HEK293 (cell line): Measurements from ENCODE around the gene TMC5.

Experiments used
- CTCF ChIA-PET: fragments of 350-600 bp; formaldehyde crosslinking; extraction: SDS; loops from one replicate; lab custom pipeline; 2021; ENCODE audit warnings: antibody characterized with exemption; lab: Yijun Ruan, JAX
- POLR2A ChIA-PET: fragments of 300-600 bp; formaldehyde crosslinking; extraction: SDS; loops from one replicate; lab custom pipeline; 2020; ENCODE audit warnings: antibody characterized with exemption, inconsistent platforms; lab: Yijun Ruan, JAX
- H3K27ac ChIP-seq: fragments of 200-500 bp; sonication (Bioruptor generic); 2 replicates; pipeline ENCODE4 v1.5.1; 2014; ENCODE audit warnings: low read depth, low read length, control low read depth, inconsistent platforms; ENCODE audit errors: extremely low read depth
- H3K36me3 ChIP-seq, 2 experiments: fragments of 200-500 bp in 1 of 2; sonication (Bioruptor generic) in 1 of 2; 1 replicate in 1 of 2; 2 replicates in 1 of 2; pipeline ENCODE4 v1.5.1; 2014 to 2017; ENCODE audit warnings: inconsistent platforms in 2 of 2, low read length in 2 of 2; ENCODE audit not compliant: control insufficient read depth in 2 of 2, insufficient read depth in 1 of 2
- H3K4me1 ChIP-seq: fragments of 200-500 bp; sonication (Bioruptor generic); 2 replicates; pipeline ENCODE4 v1.5.1; 2014; ENCODE audit warnings: mild to moderate bottlenecking, low read length, inconsistent platforms; ENCODE audit not compliant: control insufficient read depth, insufficient read depth
- H3K4me3 ChIP-seq: 2 replicates; pipeline ENCODE4 v1.5.1; 2011; ENCODE audit warnings: low read depth, mild to moderate bottlenecking, control low read depth, low read length, moderate library complexity
- H3K9me3 ChIP-seq: fragments of 200-500 bp; sonication (Bioruptor generic); 2 replicates; pipeline ENCODE4 v1.5.1; 2014; ENCODE audit warnings: low read depth, low read length, inconsistent platforms; ENCODE audit not compliant: control insufficient read depth, insufficient read depth
- OSR2 ChIP-seq: fragments of 450-650 bp; formaldehyde crosslinking; IDR thresholded peaks from 2 replicates; pipeline ENCODE4 v1.5.1; 2016; ENCODE audit warnings: missing biosample characterization, missing genetic modification characterization
- PRDM1 ChIP-seq: fragments of 450-650 bp; formaldehyde crosslinking; IDR thresholded peaks from 2 replicates; pipeline ENCODE4; 2016; ENCODE audit warnings: missing biosample characterization, missing genetic modification characterization
- ZBTB20 ChIP-seq: fragments of 450-650 bp; formaldehyde crosslinking; IDR thresholded peaks from 2 replicates; pipeline ENCODE4 v1.5.1; 2016; ENCODE audit warnings: missing biosample characterization, missing genetic modification characterization
- ZBTB6 ChIP-seq: fragments of 450-650 bp; formaldehyde crosslinking; IDR thresholded peaks from 2 replicates; pipeline ENCODE4 v1.5.1; 2017; ENCODE audit warnings: missing biosample characterization, missing genetic modification characterization
- ZNF366 ChIP-seq: fragments of 450-650 bp; formaldehyde crosslinking; conservative IDR thresholded peaks from 2 replicates; pipeline ENCODE4 v1.5.1; 2016; ENCODE audit warnings: missing biosample characterization, missing genetic modification characterization
- ZNF670 ChIP-seq: fragments of 450-650 bp; formaldehyde crosslinking; IDR thresholded peaks from 2 replicates; pipeline ENCODE4 v1.5.1; 2016; ENCODE audit warnings: missing biosample characterization, missing genetic modification characterization, low read depth
- ZNF837 ChIP-seq: fragments of 450-650 bp; formaldehyde crosslinking; IDR thresholded peaks from 2 replicates; pipeline ENCODE4 v1.5.1; 2016; ENCODE audit warnings: missing biosample characterization, missing genetic modification characterization
- ZSCAN5A ChIP-seq: fragments of 450-650 bp; formaldehyde crosslinking; IDR thresholded peaks from 2 replicates; pipeline ENCODE4 v1.5.1; 2016; ENCODE audit warnings: missing biosample characterization, missing genetic modification characterization
- ZXDB ChIP-seq: fragments of 450-650 bp; formaldehyde crosslinking; IDR thresholded peaks from 2 replicates; pipeline ENCODE4 v1.5.1; 2016; ENCODE audit warnings: missing biosample characterization, missing genetic modification characterization
- TF ChIP-seq, protein P1 (sequence below): fragments of 450-650 bp; formaldehyde crosslinking; IDR thresholded peaks from 2 replicates; pipeline ENCODE4 v1.5.1; 2016; ENCODE audit warnings: missing biosample characterization, missing genetic modification characterization
- TF ChIP-seq, protein P2 (sequence below): fragments of 450-650 bp; formaldehyde crosslinking; IDR thresholded peaks from 2 replicates; pipeline ENCODE4 v1.5.1; 2016; ENCODE audit warnings: missing biosample characterization, missing genetic modification characterization, borderline replicate concordance
- TF ChIP-seq, protein P3 (sequence below): fragments of 450-650 bp; formaldehyde crosslinking; IDR thresholded peaks from 2 replicates; pipeline ENCODE4 v1.5.1; 2016; ENCODE audit warnings: missing biosample characterization, missing genetic modification characterization, borderline replicate concordance
- TF ChIP-seq, protein P4 (sequence below): fragments of 450-650 bp; formaldehyde crosslinking; IDR thresholded peaks from 2 replicates; pipeline ENCODE4 v1.5.1; 2017; ENCODE audit warnings: missing biosample characterization, missing genetic modification characterization
- TF ChIP-seq, protein P5 (sequence below): fragments of 450-650 bp; formaldehyde crosslinking; IDR thresholded peaks from 2 replicates; pipeline ENCODE4 v1.5.1; 2016; ENCODE audit warnings: missing biosample characterization, missing genetic modification characterization
- TF ChIP-seq, protein P6 (sequence below): fragments of 450-650 bp; formaldehyde crosslinking; IDR thresholded peaks from 2 replicates; pipeline ENCODE4 v1.5.1; 2016; ENCODE audit warnings: missing biosample characterization, missing genetic modification characterization

The TMC5 gene

DNA sequence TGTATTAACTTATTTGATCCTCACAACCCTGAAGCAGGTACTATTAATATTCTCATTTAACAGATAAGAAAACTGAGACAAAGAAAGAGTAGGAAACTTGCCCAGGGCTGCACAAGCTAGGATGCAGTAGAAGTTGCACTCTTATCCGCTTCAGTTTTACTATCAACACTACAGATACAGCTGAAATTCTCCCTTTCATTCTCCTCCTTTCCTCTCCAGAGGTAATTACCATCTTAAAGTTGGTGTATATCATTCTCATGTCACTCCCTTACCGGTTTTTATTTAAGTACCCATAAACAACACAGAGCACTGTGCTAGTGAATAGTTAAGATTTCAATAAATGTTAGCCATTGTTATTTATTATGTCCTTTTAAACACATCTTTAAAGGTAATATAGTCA is 100.7 kb downstream of the TMC5 start (continued):
- no peak for TF ChIP-seq ZBTB6
- TF ChIP-seq, all 188 proteins: peak for 8

GRCh38 chr16:19520861-19521331 is 103.2 kb downstream of the TMC5 start:
- Histone ChIP-seq H3K4me1 (peaks cover 22% of the 10 kb centered on the region), H3K4me3 (peak overlapping the region; percentile 93), H3K36me3 (peaks cover 5 to 14% of the 10 kb centered on the region in 2 experiments; a peak in 2 of 3 replicates), H3K27ac (peak overlapping the region; percentile 64; the same call in 1 of the 2 replicates), H3K9me3 (no peaks in the 10 kb centered on the region)
- POLR2A ChIA-PET, result interaction anchor here (0.6 to 1.5 kb wide), 2 partner anchors 33 to 34 kb away, joined by 3 to 8 read pairs; partner anchors contain the start of gene VPS35L
- CTCF ChIA-PET, result interaction anchor here (0.6 to 0.7 kb wide), 3 partner anchors 434 to 732 kb away, joined by 3 to 5 read pairs (median 5); no protein-coding TSS in a partner anchor
- TF ChIP-seq, protein P1, sequence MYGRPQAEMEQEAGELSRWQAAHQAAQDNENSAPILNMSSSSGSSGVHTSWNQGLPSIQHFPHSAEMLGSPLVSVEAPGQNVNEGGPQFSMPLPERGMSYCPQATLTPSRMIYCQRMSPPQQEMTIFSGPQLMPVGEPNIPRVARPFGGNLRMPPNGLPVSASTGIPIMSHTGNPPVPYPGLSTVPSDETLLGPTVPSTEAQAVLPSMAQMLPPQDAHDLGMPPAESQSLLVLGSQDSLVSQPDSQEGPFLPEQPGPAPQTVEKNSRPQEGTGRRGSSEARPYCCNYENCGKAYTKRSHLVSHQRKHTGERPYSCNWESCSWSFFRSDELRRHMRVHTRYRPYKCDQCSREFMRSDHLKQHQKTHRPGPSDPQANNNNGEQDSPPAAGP (tag by site-specific recombination), result peak; percentile 70
- no peak for TF ChIP-seq ZNF837 (tag by site-specific recombination)
- 0 out of 2 replicates have a peak, but pooled peaks have one; percentile 23 for TF ChIP-seq ZNF366 (tag by site-specific recombination)
- no peak for TF ChIP-seq ZNF670 (tag by site-specific recombination)
- TF ChIP-seq ZSCAN5A, result no peak
- TF ChIP-seq, protein P2, sequence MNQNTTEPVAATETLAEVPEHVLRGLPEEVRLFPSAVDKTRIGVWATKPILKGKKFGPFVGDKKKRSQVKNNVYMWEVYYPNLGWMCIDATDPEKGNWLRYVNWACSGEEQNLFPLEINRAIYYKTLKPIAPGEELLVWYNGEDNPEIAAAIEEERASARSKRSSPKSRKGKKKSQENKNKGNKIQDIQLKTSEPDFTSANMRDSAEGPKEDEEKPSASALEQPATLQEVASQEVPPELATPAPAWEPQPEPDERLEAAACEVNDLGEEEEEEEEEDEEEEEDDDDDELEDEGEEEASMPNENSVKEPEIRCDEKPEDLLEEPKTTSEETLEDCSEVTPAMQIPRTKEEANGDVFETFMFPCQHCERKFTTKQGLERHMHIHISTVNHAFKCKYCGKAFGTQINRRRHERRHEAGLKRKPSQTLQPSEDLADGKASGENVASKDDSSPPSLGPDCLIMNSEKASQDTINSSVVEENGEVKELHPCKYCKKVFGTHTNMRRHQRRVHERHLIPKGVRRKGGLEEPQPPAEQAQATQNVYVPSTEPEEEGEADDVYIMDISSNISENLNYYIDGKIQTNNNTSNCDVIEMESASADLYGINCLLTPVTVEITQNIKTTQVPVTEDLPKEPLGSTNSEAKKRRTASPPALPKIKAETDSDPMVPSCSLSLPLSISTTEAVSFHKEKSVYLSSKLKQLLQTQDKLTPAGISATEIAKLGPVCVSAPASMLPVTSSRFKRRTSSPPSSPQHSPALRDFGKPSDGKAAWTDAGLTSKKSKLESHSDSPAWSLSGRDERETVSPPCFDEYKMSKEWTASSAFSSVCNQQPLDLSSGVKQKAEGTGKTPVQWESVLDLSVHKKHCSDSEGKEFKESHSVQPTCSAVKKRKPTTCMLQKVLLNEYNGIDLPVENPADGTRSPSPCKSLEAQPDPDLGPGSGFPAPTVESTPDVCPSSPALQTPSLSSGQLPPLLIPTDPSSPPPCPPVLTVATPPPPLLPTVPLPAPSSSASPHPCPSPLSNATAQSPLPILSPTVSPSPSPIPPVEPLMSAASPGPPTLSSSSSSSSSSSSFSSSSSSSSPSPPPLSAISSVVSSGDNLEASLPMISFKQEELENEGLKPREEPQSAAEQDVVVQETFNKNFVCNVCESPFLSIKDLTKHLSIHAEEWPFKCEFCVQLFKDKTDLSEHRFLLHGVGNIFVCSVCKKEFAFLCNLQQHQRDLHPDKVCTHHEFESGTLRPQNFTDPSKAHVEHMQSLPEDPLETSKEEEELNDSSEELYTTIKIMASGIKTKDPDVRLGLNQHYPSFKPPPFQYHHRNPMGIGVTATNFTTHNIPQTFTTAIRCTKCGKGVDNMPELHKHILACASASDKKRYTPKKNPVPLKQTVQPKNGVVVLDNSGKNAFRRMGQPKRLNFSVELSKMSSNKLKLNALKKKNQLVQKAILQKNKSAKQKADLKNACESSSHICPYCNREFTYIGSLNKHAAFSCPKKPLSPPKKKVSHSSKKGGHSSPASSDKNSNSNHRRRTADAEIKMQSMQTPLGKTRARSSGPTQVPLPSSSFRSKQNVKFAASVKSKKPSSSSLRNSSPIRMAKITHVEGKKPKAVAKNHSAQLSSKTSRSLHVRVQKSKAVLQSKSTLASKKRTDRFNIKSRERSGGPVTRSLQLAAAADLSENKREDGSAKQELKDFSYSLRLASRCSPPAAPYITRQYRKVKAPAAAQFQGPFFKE (tag by site-specific recombination), result no peak
- TF ChIP-seq OSR2 (tag by site-specific recombination), result no peak
- TF ChIP-seq PRDM1 (tag by site-specific recombination), result 0 out of 2 replicates have a peak, but pooled peaks have one; percentile 27
- TF ChIP-seq, protein P3, sequence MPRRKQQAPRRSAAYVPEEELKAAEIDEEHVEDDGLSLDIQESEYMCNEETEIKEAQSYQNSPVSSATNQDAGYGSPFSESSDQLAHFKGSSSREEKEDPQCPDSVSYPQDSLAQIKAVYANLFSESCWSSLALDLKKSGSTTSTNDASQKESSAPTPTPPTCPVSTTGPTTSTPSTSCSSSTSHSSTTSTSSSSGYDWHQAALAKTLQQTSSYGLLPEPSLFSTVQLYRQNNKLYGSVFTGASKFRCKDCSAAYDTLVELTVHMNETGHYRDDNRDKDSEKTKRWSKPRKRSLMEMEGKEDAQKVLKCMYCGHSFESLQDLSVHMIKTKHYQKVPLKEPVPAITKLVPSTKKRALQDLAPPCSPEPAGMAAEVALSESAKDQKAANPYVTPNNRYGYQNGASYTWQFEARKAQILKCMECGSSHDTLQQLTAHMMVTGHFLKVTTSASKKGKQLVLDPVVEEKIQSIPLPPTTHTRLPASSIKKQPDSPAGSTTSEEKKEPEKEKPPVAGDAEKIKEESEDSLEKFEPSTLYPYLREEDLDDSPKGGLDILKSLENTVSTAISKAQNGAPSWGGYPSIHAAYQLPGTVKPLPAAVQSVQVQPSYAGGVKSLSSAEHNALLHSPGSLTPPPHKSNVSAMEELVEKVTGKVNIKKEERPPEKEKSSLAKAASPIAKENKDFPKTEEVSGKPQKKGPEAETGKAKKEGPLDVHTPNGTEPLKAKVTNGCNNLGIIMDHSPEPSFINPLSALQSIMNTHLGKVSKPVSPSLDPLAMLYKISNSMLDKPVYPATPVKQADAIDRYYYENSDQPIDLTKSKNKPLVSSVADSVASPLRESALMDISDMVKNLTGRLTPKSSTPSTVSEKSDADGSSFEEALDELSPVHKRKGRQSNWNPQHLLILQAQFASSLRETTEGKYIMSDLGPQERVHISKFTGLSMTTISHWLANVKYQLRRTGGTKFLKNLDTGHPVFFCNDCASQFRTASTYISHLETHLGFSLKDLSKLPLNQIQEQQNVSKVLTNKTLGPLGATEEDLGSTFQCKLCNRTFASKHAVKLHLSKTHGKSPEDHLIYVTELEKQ, result peak; percentile 48; the same call in 1 of the 2 replicates
- TF ChIP-seq, protein P4, sequence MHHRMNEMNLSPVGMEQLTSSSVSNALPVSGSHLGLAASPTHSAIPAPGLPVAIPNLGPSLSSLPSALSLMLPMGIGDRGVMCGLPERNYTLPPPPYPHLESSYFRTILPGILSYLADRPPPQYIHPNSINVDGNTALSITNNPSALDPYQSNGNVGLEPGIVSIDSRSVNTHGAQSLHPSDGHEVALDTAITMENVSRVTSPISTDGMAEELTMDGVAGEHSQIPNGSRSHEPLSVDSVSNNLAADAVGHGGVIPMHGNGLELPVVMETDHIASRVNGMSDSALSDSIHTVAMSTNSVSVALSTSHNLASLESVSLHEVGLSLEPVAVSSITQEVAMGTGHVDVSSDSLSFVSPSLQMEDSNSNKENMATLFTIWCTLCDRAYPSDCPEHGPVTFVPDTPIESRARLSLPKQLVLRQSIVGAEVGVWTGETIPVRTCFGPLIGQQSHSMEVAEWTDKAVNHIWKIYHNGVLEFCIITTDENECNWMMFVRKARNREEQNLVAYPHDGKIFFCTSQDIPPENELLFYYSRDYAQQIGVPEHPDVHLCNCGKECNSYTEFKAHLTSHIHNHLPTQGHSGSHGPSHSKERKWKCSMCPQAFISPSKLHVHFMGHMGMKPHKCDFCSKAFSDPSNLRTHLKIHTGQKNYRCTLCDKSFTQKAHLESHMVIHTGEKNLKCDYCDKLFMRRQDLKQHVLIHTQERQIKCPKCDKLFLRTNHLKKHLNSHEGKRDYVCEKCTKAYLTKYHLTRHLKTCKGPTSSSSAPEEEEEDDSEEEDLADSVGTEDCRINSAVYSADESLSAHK (tag by site-specific recombination), result peak; percentile 66; the same call in 1 of the 2 replicates
- TF ChIP-seq ZXDB (tag by site-specific recombination), result peak; percentile 68
- TF ChIP-seq, protein P5, sequence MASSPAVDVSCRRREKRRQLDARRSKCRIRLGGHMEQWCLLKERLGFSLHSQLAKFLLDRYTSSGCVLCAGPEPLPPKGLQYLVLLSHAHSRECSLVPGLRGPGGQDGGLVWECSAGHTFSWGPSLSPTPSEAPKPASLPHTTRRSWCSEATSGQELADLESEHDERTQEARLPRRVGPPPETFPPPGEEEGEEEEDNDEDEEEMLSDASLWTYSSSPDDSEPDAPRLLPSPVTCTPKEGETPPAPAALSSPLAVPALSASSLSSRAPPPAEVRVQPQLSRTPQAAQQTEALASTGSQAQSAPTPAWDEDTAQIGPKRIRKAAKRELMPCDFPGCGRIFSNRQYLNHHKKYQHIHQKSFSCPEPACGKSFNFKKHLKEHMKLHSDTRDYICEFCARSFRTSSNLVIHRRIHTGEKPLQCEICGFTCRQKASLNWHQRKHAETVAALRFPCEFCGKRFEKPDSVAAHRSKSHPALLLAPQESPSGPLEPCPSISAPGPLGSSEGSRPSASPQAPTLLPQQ (tag by site-specific recombination), result peak; percentile 85
- TF ChIP-seq, protein P6, sequence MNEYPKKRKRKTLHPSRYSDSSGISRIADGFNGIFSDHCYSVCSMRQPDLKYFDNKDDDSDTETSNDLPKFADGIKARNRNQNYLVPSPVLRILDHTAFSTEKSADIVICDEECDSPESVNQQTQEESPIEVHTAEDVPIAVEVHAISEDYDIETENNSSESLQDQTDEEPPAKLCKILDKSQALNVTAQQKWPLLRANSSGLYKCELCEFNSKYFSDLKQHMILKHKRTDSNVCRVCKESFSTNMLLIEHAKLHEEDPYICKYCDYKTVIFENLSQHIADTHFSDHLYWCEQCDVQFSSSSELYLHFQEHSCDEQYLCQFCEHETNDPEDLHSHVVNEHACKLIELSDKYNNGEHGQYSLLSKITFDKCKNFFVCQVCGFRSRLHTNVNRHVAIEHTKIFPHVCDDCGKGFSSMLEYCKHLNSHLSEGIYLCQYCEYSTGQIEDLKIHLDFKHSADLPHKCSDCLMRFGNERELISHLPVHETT, result 0 out of 2 replicates have a peak, but pooled peaks have one; percentile 33
- TF ChIP-seq ZBTB20, result peak; percentile 10; the same call in 1 of the 2 replicates
